IPS DF 19.7 (cell line): ENCODE results near the gene COL4A4.

Source experiments
- DNase-seq: peaks from one replicate; pipeline ENCODE4 v3.0.0-alpha.2; 2013; ENCODE audit warnings: low read depth, low spot score

The COL4A4 gene

GRCh38 chr2:226981791-226982326, 182.1 kb downstream of the COL4A4 start:
- no peak for DNase-seq

GRCh38 chr2:226979004-226979403, 185.0 kb downstream of the COL4A4 start:
- no peak for DNase-seq

- DNase-seq = no peak
Measured at GRCh38 chr2:226978300-226978699, 185.7 kb downstream of the COL4A4 start.

GRCh38 chr2:226977775-226978190, 186.2 kb downstream of the COL4A4 start:
- no peak for DNase-seq

GRCh38 chr2:226973816-226974215, 190.2 kb downstream of the COL4A4 start:
- no peak for DNase-seq

GRCh38 chr2:226971770-226972169, 192.2 kb downstream of the COL4A4 start:
- DNase-seq = no peak

- no peak for DNase-seq
Measured at GRCh38 chr2:226971084-226971483, 192.9 kb downstream of the COL4A4 start.

GRCh38 chr2:226970362-226970761, 193.6 kb downstream of the COL4A4 start:
- DNase-seq = no peak

- no peak for DNase-seq
Measured at GRCh38 chr2:226969417-226970080, 194.5 kb downstream of the COL4A4 start.

GRCh38 chr2:226965376-226965775, 198.6 kb downstream of the COL4A4 start:
- DNase-seq = no peak

GRCh38 chr2:226963528-226963927, 200.5 kb downstream of the COL4A4 start:
- DNase-seq = no peak

GRCh38 chr2:226962176-226962773, 201.7 kb downstream of the COL4A4 start:
- DNase-seq = no peak

- no peak for DNase-seq
Measured at GRCh38 chr2:226959418-226959817, 204.6 kb downstream of the COL4A4 start.

- DNase-seq = no peak
Measured at GRCh38 chr2:226956659-226957058, 207.3 kb downstream of the COL4A4 start.

GRCh38 chr2:226953826-226954225, 210.2 kb downstream of the COL4A4 start:
- DNase-seq = no peak

GRCh38 chr2:226953206-226953605, 210.8 kb downstream of the COL4A4 start:
- no peak for DNase-seq
